Measurements from ENCODE around the gene PTPN1.
"Not testable (repeated sequence)": the region's sequence is repeated elsewhere in the genome, so short reads cannot be mapped to it uniquely, and the experiment has no call there.

- TF ChIP-seq CTCF (IDR thresholded peaks at IDR 0.05; ENCODE audit: low read depth, low read length, poor library complexity, severe bottlenecking); EZH2phosphoT487 (IDR thresholded peaks at IDR 0.05; ENCODE audit: borderline replicate concordance, low read length): not testable (repeated sequence)
Observed at GRCh38 chr20:50539798-50540197, 29.6 kb downstream of the PTPN1 start.

All from DOHH2 (cell line).